K562 (cell line): ENCODE data around the gene HDAC6. TPM values are rescaled to one million over a fixed set of nuclear protein-coding genes. Genes with fewer than 3 reads are reported as not detected.

ENCODE experiments used
- ATAC-seq: fragments of 200-7000 bp; cut with Tn5 transposase; 3 replicates; pipeline ENCODE4 v1.9.1; 2020; ENCODE audit warnings: moderate library complexity
- BruUV-seq: library from RNA; stranded (reverse); fragments of 400-500 nt; replicated peaks from 2 replicates; lab custom pipeline; 2021; lab: Mats Ljungman, UMichigan
- CTCF ChIA-PET: fragments of 300-600 bp; formaldehyde crosslinking; extraction: SDS; loops from one replicate; lab custom pipeline; 2021; ENCODE audit warnings: low intra/inter-chr PET ratio; lab: Yijun Ruan, JAX
- POLR2A ChIA-PET: fragments of 300-600, 350-650 bp; sonication (Branson Sonifier 250); formaldehyde crosslinking; extraction: SDS; loops from one replicate; lab custom pipeline; 2021; ENCODE audit warnings: antibody characterized with exemption, inconsistent platforms; lab: Yijun Ruan, JAX
- DNase-seq, 4 experiments: peaks; one replicate each; pipeline versions ENCODE4 v3.0.0 to v3.0.0-alpha.2; 2011 to 2018; ENCODE audit warnings: low spot score in 3 of 4, mixed read lengths in 3 of 4; ENCODE audit errors: extremely low read depth in 1 of 4
- FAIRE-seq: peaks from 2 replicates; lab custom pipeline; 2011; peaks lifted over from hg19 to GRCh38; lab: Jason Lieb, UNC
- H2AFZ ChIP-seq: 2 replicates; pipeline ENCODE4 v1.6.0; 2011; ENCODE audit warnings: low read depth, low read length, control low read depth, inconsistent platforms
- H3K27ac ChIP-seq: fragments of 200-600 bp; 3 replicates; pipeline ENCODE4 v1.8.0; 2011; ENCODE audit warnings: low read depth, mild to moderate bottlenecking, control low read depth, inconsistent platforms, low read length, moderate library complexity, mixed read lengths; ENCODE audit errors: extremely low read depth
- H3K27me3 ChIP-seq, 2 experiments: fragments of 300-600 bp in 1 of 2; 2 replicates in 1 of 2; 3 replicates in 1 of 2; pipeline versions ENCODE4 v1.6.0 to v1.8.0; 2011; ENCODE audit warnings: inconsistent platforms in 2 of 2, low read length in 2 of 2, mild to moderate bottlenecking in 1 of 2, mixed read lengths in 1 of 2, moderate library complexity in 1 of 2; ENCODE audit not compliant: control insufficient read depth in 2 of 2, insufficient read depth in 2 of 2
- H3K36me3 ChIP-seq: fragments of 300-600 bp; 3 replicates; pipeline ENCODE4 v1.8.0; 2011; ENCODE audit warnings: mild to moderate bottlenecking, low read length, inconsistent platforms; ENCODE audit not compliant: control insufficient read depth, insufficient read depth
- H3K4me1 ChIP-seq, 2 experiments: fragments of 200-600 bp in 1 of 2; replicated peaks in 1 of 2; 2 replicates in 1 of 2; 3 replicates in 1 of 2; pipeline versions ENCODE4 v1.5.1 to v1.8.0; 2011; ENCODE audit warnings: inconsistent platforms in 2 of 2, low read length in 2 of 2, mild to moderate bottlenecking in 1 of 2, mixed read lengths in 1 of 2, moderate library complexity in 1 of 2; ENCODE audit not compliant: control insufficient read depth in 2 of 2, insufficient read depth in 2 of 2
- H3K4me2 ChIP-seq: 2 replicates; pipeline ENCODE4 v1.6.1; 2011; ENCODE audit warnings: low read length, control low read depth, inconsistent platforms, mixed read lengths; ENCODE audit not compliant: insufficient read depth
- H3K4me3 ChIP-seq: fragments of 200-600 bp; sonication (generic), shearing (Covaris generic); 2 replicates; pipeline ENCODE4 v1.5.1; 2016; ENCODE audit warnings: control low read depth, inconsistent platforms
- H3K79me2 ChIP-seq: fragments of 200-600 bp; 3 replicates; pipeline ENCODE4 v1.8.0; 2011; ENCODE audit warnings: low read length, inconsistent platforms; ENCODE audit not compliant: control insufficient read depth, insufficient read depth
- H3K9ac ChIP-seq, 2 experiments: 2 replicates each; pipeline versions ENCODE4 v1.6.0 to v1.6.1; 2011; ENCODE audit warnings: low read depth in 2 of 2, low read length in 2 of 2, control low read depth in 1 of 2, inconsistent platforms in 1 of 2, mild to moderate bottlenecking in 1 of 2, mixed read lengths in 1 of 2; ENCODE audit not compliant: insufficient read depth in 1 of 2
- H3K9me1 ChIP-seq: one replicate; pipeline ENCODE4 v1.6.0; 2011; ENCODE audit warnings: inconsistent platforms, mild to moderate bottlenecking, low read length, moderate library complexity; ENCODE audit not compliant: control insufficient read depth, insufficient read depth
- H3K9me3 ChIP-seq: replicated peaks from 2 replicates; pipeline ENCODE4 v1.5.1; 2011; ENCODE audit warnings: low read depth, low read length, inconsistent platforms; ENCODE audit not compliant: control insufficient read depth, insufficient read depth
- H4K20me1 ChIP-seq: replicated peaks from 2 replicates; pipeline ENCODE4 v1.6.1; 2011; ENCODE audit warnings: low read length, inconsistent platforms, mixed read lengths; ENCODE audit not compliant: control insufficient read depth, insufficient read depth
- ATF4 ChIP-seq: fragments of 450-650 bp; formaldehyde crosslinking; IDR thresholded peaks from 2 replicates; pipeline ENCODE4 v1.4.0; 2022; ENCODE audit warnings: mild to moderate bottlenecking, moderate library complexity
- BCL6 ChIP-seq: fragments of 250-450 bp; sonication (Bioruptor Pico); IDR thresholded peaks from 2 replicates; pipeline ENCODE4 v1.4.0; 2020
- CBFB ChIP-seq: sonication (generic); formaldehyde crosslinking; IDR thresholded peaks from 2 replicates; pipeline ENCODE4 v1.4.0; 2020; ENCODE audit warnings: mild to moderate bottlenecking, missing genetic modification reagents
- COPS2 ChIP-seq: fragments of 450-650 bp; conservative IDR thresholded peaks from 2 replicates; pipeline ENCODE4 v1.6.1; 2016; ENCODE audit warnings: mild to moderate bottlenecking, moderate library complexity
- MCM2 ChIP-seq: fragments of 450-650 bp; IDR thresholded peaks from 2 replicates; pipeline ENCODE4 v1.6.1; 2017; ENCODE audit warnings: low read depth, mild to moderate bottlenecking
- MCM5 ChIP-seq: fragments of 450-650 bp; IDR thresholded peaks from 2 replicates; pipeline ENCODE4 v1.6.1; 2016; ENCODE audit warnings: low read depth
- MYNN ChIP-seq, 2 experiments: sonication (generic); formaldehyde crosslinking in 1 of 2; IDR thresholded peaks; 2 replicates each; pipeline versions ENCODE4 v1.5.0 to v1.6.1; 2016 to 2020; ENCODE audit warnings: antibody characterized with exemption in 1 of 2, missing genetic modification reagents in 1 of 2
- RAD21 ChIP-seq, 2 experiments: fragments of 250-450 bp in 1 of 2; fragments of 450-650 bp in 1 of 2; sonication (Bioruptor Pico) in 1 of 2; formaldehyde crosslinking in 1 of 2; IDR thresholded peaks in 1 of 2; conservative IDR thresholded peaks in 1 of 2; 2 replicates each; pipeline versions ENCODE4 v1.4.0 to v1.8.0; 2020 to 2022; ENCODE audit warnings: mild to moderate bottlenecking in 2 of 2, moderate library complexity in 1 of 2
- TSC22D4 ChIP-seq: fragments of 450-650 bp; IDR thresholded peaks from 2 replicates; pipeline ENCODE4 v1.6.1; 2016; ENCODE audit warnings: missing genetic modification characterization, missing biosample characterization, control low read depth
- WGBS: fragments of 100-300 bp; shearing (Covaris generic); methylation state at CpG from one replicate; pipeline ENCODE4 v1.1.6; 2016; ENCODE audit warnings: low coverage, mixed read lengths; ENCODE audit not compliant: insufficient coverage; ENCODE audit errors: missing lambda C conversion rate; 5-methylcytosine and 5-hydroxymethylcytosine counted together
- in situ Hi-C: fragments of 300-500 bp; cut with MboI; formaldehyde crosslinking; loops from 4 replicates; pipeline ENCODE4 v1.15.0; 2018; ENCODE audit warnings: inconsistent platforms, mixed read lengths
- intact Hi-C: fragments of 100-400 bp; cut with micrococcal nuclease; formaldehyde crosslinking; loops from 2 replicates; pipeline ENCODE4 v1.14.2; 2022
- polyA plus RNA-seq, 8 experiments: library from polyadenylated mRNA; depleted of rRNA in 4 of 8; stranded (reverse) in 5 of 8; unstranded in 3 of 8; fragments of >200 nt; fragmentation: Nextera tagmentation in 2 of 8; fragmentation: Illumina TruSeq in 1 of 8; extraction: Ambion mirVana in 2 of 8; extraction: Trizol in 1 of 8; gene quantifications; 2 replicates each; pipeline versions ENCODE4 v1.2.1 to v1.2.3, GENCODE V29; 2011 to 2014; ENCODE audit warnings: inconsistent platforms in 1 of 8, missing spikeins in 1 of 8
- total RNA-seq, 7 experiments: library from RNA; depleted of rRNA in 6 of 7; stranded (reverse); fragments of >200 nt in 6 of 7; fragmentation: Illumina TruSeq in 2 of 7; extraction: Trizol in 2 of 7; gene quantifications; 2 replicates each; pipeline versions ENCODE4 v1.2.1 to v1.2.3, GENCODE V29; 2011 to 2021; ENCODE audit warnings: low replicate concordance in 1 of 7

HDAC6 gene
- total and polyA plus RNA-seq, 9 of the 15 experiments (the other 6 are each of a cell fraction or from before 2014, with no cell fraction given) = 29.9 to 101 (median 71.2) TPM

- TF ChIP-seq RAD21 (CRISPR knock-in tag; conservative IDR thresholded peaks at IDR 0.05 in 1 of 2, IDR thresholded peaks at IDR 0.05 in 1 of 2) = peak; percentile 39 to 54
- TF ChIP-seq MCM2 = no peak
Observed at GRCh38 chrX:48806081-48806480, 4.2 kb downstream of the HDAC6 start (continued).

GRCh38 chrX:48813644-48814043 is 11.8 kb downstream of the HDAC6 start:
- 77% methylated on average over 7 of the region's 8 CpGs for WGBS
- no peaks in the 10 kb centered on the region for H3K9me1 ChIP-seq
- intact Hi-C loops (no loop called here), in situ Hi-C loops (no loop called here)
- H3K9me3 ChIP-seq = no peaks in the 10 kb centered on the region
- H3K79me2 ChIP-seq = no peaks in the 10 kb centered on the region
- no TSS peak for BruUV-seq
- H3K36me3 ChIP-seq = peaks cover 27% of the 10 kb centered on the region; the same call in 2 of the 3 replicates
- H2AFZ ChIP-seq = no peak overlapping the region
- peaks cover 5 to 12% of the 10 kb centered on the region in 2 experiments; a peak in 4 of 5 replicates for H3K4me1 ChIP-seq
- H3K9ac ChIP-seq = peak overlapping the region in 1 of 2 experiments; percentile 33; a peak in 1 of 4 replicates
- DNase-seq (peak in 1 of 4 experiments; percentile 17), FAIRE-seq (no peak), ATAC-seq (no peak)
- no peak overlapping the region for H3K4me3 ChIP-seq
- H3K27me3 ChIP-seq = no peaks in the 10 kb centered on the region
- no peaks in the 10 kb centered on the region for H4K20me1 ChIP-seq
- no peak overlapping the region for H3K4me2 ChIP-seq
- no peak overlapping the region for H3K27ac ChIP-seq
- ChIA-PET CTCF (no interaction called here), POLR2A (interaction anchor here (1.0 kb wide), 1 partner anchor 17 kb away, joined by 4 read pairs; no protein-coding TSS in a partner anchor)
- TF ChIP-seq MYNN (IDR thresholded peaks at IDR 0.05) (no peak), MYNN (CRISPR knock-in tag; IDR thresholded peaks at IDR 0.05) (no peak), CBFB (CRISPR knock-in tag) (no peak), TSC22D4 (tag) (no peak), BCL6 (CRISPR knock-in tag) (no peak), MCM5 (no peak), COPS2 (no peak), ATF4 (no peak)
